Heart left ventricle (tissue), 13 donors: Measurements from ENCODE around the gene SMO.
"Not testable (repeated sequence)": the region's sequence is repeated elsewhere in the genome, so short reads cannot be mapped to it uniquely, and the experiment has no call there.

Source experiments
- CTCF ChIP-seq, 12 donors: fragments of 200-600 bp; sonication (generic) in 4 of 12; IDR thresholded peaks; one replicate each; pipeline versions ENCODE4 v1.5.0 to v1.8.0; 2018 to 2022; ENCODE audit warnings: antibody characterized with exemption in 12 of 12, mild to moderate bottlenecking in 5 of 12
- POLR2A ChIP-seq, 2 donors: fragments of 450-650 bp; IDR thresholded peaks; one replicate each; pipeline ENCODE4 v1.6.1; 2017; ENCODE audit warnings: antibody characterized with exemption in 2 of 2, mild to moderate bottlenecking in 2 of 2, moderate library complexity in 2 of 2
- donor health status: ischemic (EF 13 %, LVEDD 7.1; RV severe dilation, severe dysfunction).
- donor health status: DM: no; HTN: yes; CAD: no.
- donor health status: DM: no; HTN: no; CAD: no.
- donor health status: ischemic (EF 25% LVEDD 6.9; RV normal size, moderate dysfunction).
- donor health status: ischemic (EF 25% LVEDD 5.7; RV mildly dilated, moderate dysfunction).
- donor health status: ischemic (EF 35%, LVEDD 5.7; RV mildly dilated, moderate dysfunction).
- donor health status: nonischemic (EF 11% LVEDD 7.7; RV severe dilation, severe dysfunction).
- donor health status: DM: yes; HTN: yes; CAD: no.
- donor health status: PGD.
- donor health status: ischemic (EF 29% LVEDD 5.4; RV normal size, mild dysfunction).
- donor health status: nonischemic (EF 23%, LVEDD 6.1; RV moderate dilation, normal function).

- not testable (repeated sequence) for TF ChIP-seq CTCF, POLR2A (IDR thresholded peaks at IDR 0.05)
Measured at GRCh38 chr7:129219166-129219565, 30.7 kb downstream of the SMO start.
